HUES48 (cell line): ENCODE data around the gene GSDMA.
"Not testable (repeated sequence)": the region's sequence is repeated elsewhere in the genome, so short reads cannot be mapped to it uniquely, and the experiment has no call there.

ENCODE experiments used
- H3K27ac ChIP-seq: one replicate; pipeline ENCODE4 v1.7.0; 2013; ENCODE audit warnings: low read depth, low read length, inconsistent platforms
- H3K27me3 ChIP-seq: 2 replicates; pipeline ENCODE4 v1.6.1; 2013; ENCODE audit warnings: mild to moderate bottlenecking, low read length; ENCODE audit not compliant: control insufficient read depth, insufficient read depth
- H3K36me3 ChIP-seq: 2 replicates; pipeline ENCODE4 v1.6.1; 2013; ENCODE audit warnings: low read length; ENCODE audit not compliant: control insufficient read depth, insufficient read depth
- H3K4me1 ChIP-seq: 2 replicates; pipeline ENCODE4 v1.6.1; 2013; ENCODE audit warnings: mild to moderate bottlenecking, low read length; ENCODE audit not compliant: control insufficient read depth, insufficient read depth
- H3K4me3 ChIP-seq: 2 replicates; pipeline ENCODE4 v1.5.1; 2013; ENCODE audit warnings: mild to moderate bottlenecking, low read depth, low read length
- H3K9ac ChIP-seq: 2 replicates; pipeline ENCODE4 v1.6.1; 2013; ENCODE audit warnings: mild to moderate bottlenecking, low read depth, low read length, moderate library complexity
- H3K9me3 ChIP-seq: 2 replicates; pipeline ENCODE4 v1.6.1; 2013; ENCODE audit warnings: low read length; ENCODE audit not compliant: control insufficient read depth, insufficient read depth

The GSDMA gene

GRCh38 chr17:39934324-39934723 is 28.5 kb upstream of the GSDMA start:
- no peaks in the 10 kb centered on the region for H3K36me3 ChIP-seq
- peaks cover 11% of the 10 kb centered on the region for H3K4me1 ChIP-seq
- no peak overlapping the region for H3K4me3 ChIP-seq
- no peak overlapping the region for H3K27ac ChIP-seq
- H3K9ac ChIP-seq = no peak overlapping the region
- H3K27me3 ChIP-seq = no peaks in the 10 kb centered on the region
- no peaks in the 10 kb centered on the region for H3K9me3 ChIP-seq

- Histone ChIP-seq H3K4me1 (peaks cover 11% of the 10 kb centered on the region), H3K4me3 (no peak overlapping the region), H3K27me3 (no peaks in the 10 kb centered on the region), H3K9me3 (no peaks in the 10 kb centered on the region), H3K9ac (no peak overlapping the region), H3K36me3 (no peaks in the 10 kb centered on the region), H3K27ac (no peak overlapping the region)
Observed at GRCh38 chr17:39935909-39936308, 26.9 kb upstream of the GSDMA start.

- H3K27ac ChIP-seq = no peak overlapping the region
- H3K4me3 ChIP-seq = no peak overlapping the region
- H3K9me3 ChIP-seq = no peaks in the 10 kb centered on the region
- H3K4me1 ChIP-seq = peaks cover 11% of the 10 kb centered on the region
- H3K27me3 ChIP-seq = no peaks in the 10 kb centered on the region
- H3K36me3 ChIP-seq = no peaks in the 10 kb centered on the region
- no peak overlapping the region for H3K9ac ChIP-seq
Observed at GRCh38 chr17:39937447-39937846, 25.4 kb upstream of the GSDMA start.

DNA sequence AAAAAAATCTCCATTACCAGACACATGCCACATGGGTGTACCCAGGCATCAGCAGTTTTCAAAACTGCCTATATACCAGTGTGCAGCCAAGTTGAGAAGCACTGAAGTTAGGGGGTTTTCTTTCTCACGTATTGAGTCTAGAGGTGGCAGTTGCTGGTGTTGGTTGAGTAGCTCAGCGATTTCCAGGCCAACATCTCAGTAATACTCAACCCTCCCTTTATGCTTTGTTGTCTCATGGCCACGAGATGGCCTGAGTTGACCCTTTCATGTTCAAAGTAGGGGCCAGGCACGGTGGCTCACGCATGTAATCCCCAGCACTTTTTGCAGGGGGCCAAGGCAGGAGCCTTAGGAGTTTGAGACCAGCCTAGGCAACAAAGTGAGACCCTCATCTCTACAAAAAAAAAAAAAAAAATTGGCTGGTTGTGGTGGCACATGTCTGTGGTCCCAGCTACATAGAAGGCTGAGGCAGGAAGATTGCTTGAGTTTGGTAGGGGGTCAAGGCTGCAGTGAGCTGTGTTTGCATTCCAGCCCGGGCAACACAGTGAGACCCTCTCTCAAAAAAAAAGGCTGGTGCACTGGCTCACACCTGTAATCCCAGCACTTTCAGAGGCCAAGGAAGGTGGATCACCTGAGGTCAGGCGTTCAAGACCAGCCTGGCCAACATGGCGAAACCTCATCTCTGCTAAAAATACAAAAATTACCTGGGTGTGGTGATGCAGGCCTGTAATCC is 24.5 kb upstream of the GSDMA start:
- H3K9me3 ChIP-seq = no peaks in the 10 kb centered on the region
- H3K27ac ChIP-seq = no peak overlapping the region
- H3K9ac ChIP-seq = no peak overlapping the region
- H3K4me3 ChIP-seq = no peak overlapping the region
- no peaks in the 10 kb centered on the region for H3K36me3 ChIP-seq
- no peaks in the 10 kb centered on the region for H3K27me3 ChIP-seq
- H3K4me1 ChIP-seq = peaks cover 11% of the 10 kb centered on the region

DNA sequence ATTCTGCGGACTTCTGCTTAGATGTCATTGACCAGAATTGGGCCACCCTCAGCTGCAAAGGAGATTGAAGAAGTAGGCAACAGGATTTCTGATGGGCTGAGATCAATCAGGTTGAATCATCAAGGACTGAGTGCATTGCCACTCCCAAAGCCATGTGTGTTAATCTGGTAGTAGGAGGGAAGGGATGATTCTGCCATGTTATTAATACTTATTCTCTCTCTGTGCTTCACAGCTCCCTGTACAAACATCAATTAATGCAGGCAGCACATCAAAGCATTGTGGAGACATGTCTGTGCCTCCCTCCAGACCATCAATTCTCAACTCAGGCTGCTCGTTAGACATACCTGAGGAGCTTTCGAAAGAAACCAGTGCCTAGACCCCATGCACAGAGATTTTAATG is 23.7 kb upstream of the GSDMA start:
- no peaks in the 10 kb centered on the region for H3K27me3 ChIP-seq
- H3K4me3 ChIP-seq = no peak overlapping the region
- no peak overlapping the region for H3K9ac ChIP-seq
- no peaks in the 10 kb centered on the region for H3K36me3 ChIP-seq
- peaks cover 6% of the 10 kb centered on the region for H3K4me1 ChIP-seq
- no peak overlapping the region for H3K27ac ChIP-seq
- H3K9me3 ChIP-seq = no peaks in the 10 kb centered on the region

- Histone ChIP-seq H3K9me3 (no peaks in the 10 kb centered on the region), H3K27ac (no peak overlapping the region), H3K36me3 (no peaks in the 10 kb centered on the region), H3K4me3 (no peak overlapping the region), H3K4me1 (no peaks in the 10 kb centered on the region), H3K9ac (no peak overlapping the region), H3K27me3 (no peaks in the 10 kb centered on the region)
Observed at GRCh38 chr17:39939588-39940419, 23.0 kb upstream of the GSDMA start.

GRCh38 chr17:39943702-39944392 is 19.0 kb upstream of the GSDMA start:
- Histone ChIP-seq H3K27ac (no peak overlapping the region), H3K9me3 (no peaks in the 10 kb centered on the region), H3K4me1 (no peaks in the 10 kb centered on the region; the same call in 1 of the 2 replicates), H3K4me3 (no peak overlapping the region), H3K9ac (no peak overlapping the region), H3K27me3 (no peaks in the 10 kb centered on the region), H3K36me3 (no peaks in the 10 kb centered on the region)

DNA sequence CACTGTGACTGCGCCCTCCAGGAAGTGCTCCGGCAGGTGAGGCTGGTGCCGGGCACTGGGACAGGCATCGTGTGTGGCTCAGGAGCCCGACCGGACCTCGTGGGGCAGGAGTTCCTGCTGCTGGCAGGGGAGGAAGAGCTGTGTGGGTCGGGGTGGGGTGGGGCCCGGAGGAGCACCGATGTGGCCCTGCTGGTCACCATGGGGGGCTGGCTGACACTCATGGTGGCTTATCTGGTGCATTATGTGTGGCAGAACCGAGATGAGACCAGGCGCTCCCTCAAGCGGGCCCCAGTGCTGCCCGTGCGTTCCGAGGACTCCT is 18.5 kb upstream of the GSDMA start:
- Histone ChIP-seq H3K9ac (no peak overlapping the region), H3K9me3 (no peaks in the 10 kb centered on the region), H3K27me3 (no peaks in the 10 kb centered on the region), H3K4me3 (no peak overlapping the region), H3K27ac (no peak overlapping the region), H3K4me1 (no peaks in the 10 kb centered on the region; the same call in 1 of the 2 replicates), H3K36me3 (no peaks in the 10 kb centered on the region)

GRCh38 chr17:39946551-39947330 is 16.1 kb upstream of the GSDMA start:
- Histone ChIP-seq H3K36me3 (no peaks in the 10 kb centered on the region), H3K9ac (no peak overlapping the region), H3K9me3 (no peaks in the 10 kb centered on the region), H3K27me3 (0 out of 2 replicates have a peak, but pooled peaks cover under 1% of the 10 kb centered on the region), H3K27ac (no peak overlapping the region), H3K4me1 (no peaks in the 10 kb centered on the region; the same call in 1 of the 2 replicates), H3K4me3 (no peak overlapping the region)

DNA sequence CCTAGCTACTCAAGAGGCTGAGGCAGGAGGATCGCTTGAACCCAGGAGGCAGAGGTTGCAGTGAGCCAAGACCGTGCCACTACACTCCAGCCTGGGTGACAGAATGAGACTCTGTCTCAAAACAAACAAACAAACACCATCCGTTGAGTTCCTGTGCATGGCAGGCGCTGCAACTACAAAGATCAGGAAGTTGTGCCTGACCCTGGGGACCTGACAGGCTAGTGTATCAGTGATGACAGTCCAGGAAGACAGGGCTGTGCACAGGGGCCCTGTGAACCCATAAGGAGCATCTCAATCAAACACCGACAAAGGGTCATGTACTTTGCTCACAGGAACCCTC is 14.3 kb upstream of the GSDMA start:
- not testable (repeated sequence) for H3K9me3 ChIP-seq, H3K27ac ChIP-seq, H3K27me3 ChIP-seq, H3K9ac ChIP-seq, H3K36me3 ChIP-seq, H3K4me1 ChIP-seq, H3K4me3 ChIP-seq
